Activated naive CD8-positive, alpha-beta T cell (primary cell): ENCODE data around the gene STUB1.

Experiments used
- H3K27ac Mint-ChIP-seq: one replicate; pipeline ENCODE4 v1.8.0; 2021; ENCODE audit warnings: mixed read lengths
- H3K27me3 Mint-ChIP-seq: one replicate; pipeline ENCODE4 v1.8.0; 2021; ENCODE audit warnings: mixed read lengths
- H3K36me3 Mint-ChIP-seq: one replicate; pipeline ENCODE4 v1.8.0; 2021; ENCODE audit warnings: mixed read lengths
- H3K4me1 Mint-ChIP-seq: one replicate; pipeline ENCODE4 v1.8.0; 2021; ENCODE audit warnings: low read depth, mixed read lengths
- H3K4me3 Mint-ChIP-seq: one replicate; pipeline ENCODE4 v1.8.0; 2021; ENCODE audit warnings: mild to moderate bottlenecking, mixed read lengths
- H3K9me3 Mint-ChIP-seq: one replicate; pipeline ENCODE4 v1.8.0; 2021; ENCODE audit warnings: low read depth, mixed read lengths

Gene STUB1

GRCh38 chr16:714079-714478 is 33.9 kb downstream of the STUB1 start:
- Mint-ChIP-seq H3K27ac (no peak overlapping the region), H3K4me3 (peak overlapping the region; percentile 3)

GRCh38 chr16:714558-715476 is 34.6 kb downstream of the STUB1 start, which contains the start of gene METRN:
Gene METRN (plus strand): TSS chr16:715118. CDS start chr16:715290, 172 bp downstream.
- peaks cover 3% of the 10 kb centered on the region for H3K27me3 Mint-ChIP-seq
- peak within 1 kb of the TSS; percentile 78 for H3K4me3 Mint-ChIP-seq
- no peak within 1 kb of the TSS for H3K27ac Mint-ChIP-seq
- H3K9me3 Mint-ChIP-seq = no peaks in the 10 kb centered on the region
- peaks cover 16% of the 10 kb centered on the region for H3K4me1 Mint-ChIP-seq
- H3K36me3 Mint-ChIP-seq = no peaks in the 10 kb centered on the region

More at GRCh38 chr16:714079-714478, 33.9 kb downstream of the STUB1 start:
- Mint-ChIP-seq H3K4me1 (peaks cover 10% of the 10 kb centered on the region), H3K27me3 (peaks cover 3% of the 10 kb centered on the region), H3K9me3 (no peaks in the 10 kb centered on the region), H3K36me3 (no peaks in the 10 kb centered on the region)

- peak overlapping the region; percentile 78 for H3K4me3 Mint-ChIP-seq
- H3K9me3 Mint-ChIP-seq = no peaks in the 10 kb centered on the region
- H3K27me3 Mint-ChIP-seq = peaks cover 3% of the 10 kb centered on the region
- H3K27ac Mint-ChIP-seq = no peak overlapping the region
- H3K36me3 Mint-ChIP-seq = no peaks in the 10 kb centered on the region
- peaks cover 20% of the 10 kb centered on the region for H3K4me1 Mint-ChIP-seq
Measured at GRCh38 chr16:715477-716199, 35.4 kb downstream of the STUB1 start.

- H3K27ac Mint-ChIP-seq = no peak overlapping the region
- no peaks in the 10 kb centered on the region for H3K9me3 Mint-ChIP-seq
- H3K4me1 Mint-ChIP-seq = peaks cover 20% of the 10 kb centered on the region
- H3K36me3 Mint-ChIP-seq = no peaks in the 10 kb centered on the region
- peaks cover 3% of the 10 kb centered on the region for H3K27me3 Mint-ChIP-seq
- peak overlapping the region; percentile 78 for H3K4me3 Mint-ChIP-seq
Measured at GRCh38 chr16:716200-716568, 36.0 kb downstream of the STUB1 start.

- Mint-ChIP-seq H3K27ac (no peak overlapping the region), H3K4me3 (no peak overlapping the region), H3K4me1 (peaks cover 20% of the 10 kb centered on the region), H3K36me3 (no peaks in the 10 kb centered on the region), H3K9me3 (no peaks in the 10 kb centered on the region), H3K27me3 (peaks cover 3% of the 10 kb centered on the region)
Measured at GRCh38 chr16:716768-717325, 36.6 kb downstream of the STUB1 start.

GRCh38 chr16:717450-718245 is 37.4 kb downstream of the STUB1 start:
- Mint-ChIP-seq H3K27me3 (peaks cover 2% of the 10 kb centered on the region), H3K9me3 (no peaks in the 10 kb centered on the region), H3K4me3 (no peak overlapping the region), H3K27ac (no peak overlapping the region), H3K4me1 (peaks cover 22% of the 10 kb centered on the region), H3K36me3 (no peaks in the 10 kb centered on the region)

GRCh38 chr16:718389-718788 is 38.2 kb downstream of the STUB1 start:
- H3K4me1 Mint-ChIP-seq = peaks cover 24% of the 10 kb centered on the region
- peak overlapping the region; percentile 68 for H3K4me3 Mint-ChIP-seq
- H3K27me3 Mint-ChIP-seq = no peaks in the 10 kb centered on the region
- H3K27ac Mint-ChIP-seq = no peak overlapping the region
- no peaks in the 10 kb centered on the region for H3K36me3 Mint-ChIP-seq
- H3K9me3 Mint-ChIP-seq = no peaks in the 10 kb centered on the region

GRCh38 chr16:718922-719321 is 38.7 kb downstream of the STUB1 start:
- Mint-ChIP-seq H3K27ac (peak overlapping the region; percentile 68), H3K9me3 (no peaks in the 10 kb centered on the region), H3K4me1 (peaks cover 26% of the 10 kb centered on the region), H3K27me3 (no peaks in the 10 kb centered on the region), H3K4me3 (peak overlapping the region; percentile 68), H3K36me3 (no peaks in the 10 kb centered on the region)

- H3K9me3 Mint-ChIP-seq = no peaks in the 10 kb centered on the region
- peak overlapping the region; percentile 86 for H3K27ac Mint-ChIP-seq
- H3K36me3 Mint-ChIP-seq = no peaks in the 10 kb centered on the region
- H3K4me3 Mint-ChIP-seq = peak overlapping the region; percentile 86
- no peaks in the 10 kb centered on the region for H3K27me3 Mint-ChIP-seq
- peaks cover 26% of the 10 kb centered on the region for H3K4me1 Mint-ChIP-seq
Measured at GRCh38 chr16:719815-720446, 39.7 kb downstream of the STUB1 start.

GRCh38 chr16:720447-720989 is 40.3 kb downstream of the STUB1 start:
- Mint-ChIP-seq H3K36me3 (no peaks in the 10 kb centered on the region), H3K4me3 (peak overlapping the region; percentile 86), H3K27me3 (no peaks in the 10 kb centered on the region), H3K4me1 (peaks cover 27% of the 10 kb centered on the region), H3K9me3 (no peaks in the 10 kb centered on the region), H3K27ac (peak overlapping the region; percentile 86)

GRCh38 chr16:720990-721764 is 41.0 kb downstream of the STUB1 start, which contains the start of gene ANTKMT:
Gene ANTKMT (plus strand): TSS chr16:721146. CDS start chr16:721275, 129 bp downstream.
- Mint-ChIP-seq H3K4me3 (peak within 1 kb of the TSS; percentile 86), H3K27ac (peak within 1 kb of the TSS; percentile 86), H3K36me3 (no peaks in the 10 kb centered on the region), H3K9me3 (no peaks in the 10 kb centered on the region), H3K27me3 (no peaks in the 10 kb centered on the region), H3K4me1 (peaks cover 26% of the 10 kb centered on the region)

GRCh38 chr16:721765-722540 is 41.7 kb downstream of the STUB1 start:
- Mint-ChIP-seq H3K36me3 (no peaks in the 10 kb centered on the region), H3K4me1 (peaks cover 23% of the 10 kb centered on the region), H3K27me3 (no peaks in the 10 kb centered on the region), H3K4me3 (peak overlapping the region; percentile 59), H3K9me3 (no peaks in the 10 kb centered on the region), H3K27ac (no peak overlapping the region)
